Uterus (tissue), 2 donors: ENCODE measurements around the gene RPUSD2.

Source experiments
- CTCF ChIP-seq, 4 experiments: fragments of 200-600 bp in 2 of 4; fragments of 450-650 bp in 2 of 4; sonication (generic) in 2 of 4; IDR thresholded peaks; one replicate each; pipeline ENCODE4 v1.5.1; 2016 to 2019; ENCODE audit warnings: antibody characterized with exemption in 4 of 4, mild to moderate bottlenecking in 2 of 4, moderate library complexity in 1 of 4
- POLR2A ChIP-seq, 2 donors: fragments of 450-650 bp; IDR thresholded peaks; one replicate each; pipeline ENCODE4 v1.6.1; 2016; ENCODE audit warnings: antibody characterized with exemption in 2 of 2, mild to moderate bottlenecking in 1 of 2, moderate library complexity in 1 of 2

GRCh38 chr15:40528801-40529200, 40.3 kb upstream of the RPUSD2 start:
- no peak for TF ChIP-seq CTCF (IDR thresholded peaks at IDR 0.05)
- no peak for TF ChIP-seq POLR2A (IDR thresholded peaks at IDR 0.05)
